Measurements from ENCODE around the gene ANOS1. TPM values are rescaled to one million over a fixed set of nuclear protein-coding genes. Genes with fewer than 3 reads are reported as not detected.

The ANOS1 gene
- total RNA-seq, 1 experiment from 2014 or later = 0.18 TPM

Other genes starting within 250 kb of the ANOS1 start
- not detected for gene FAM9A, start 69.2 kb upstream of the ANOS1 start, total RNA-seq (2021; ENCODE audit: unreplicated experiment)

Measured in Panc1 (cell line).